ENCODE data around the gene NDUFC2. TPM values are rescaled to one million over a fixed set of nuclear protein-coding genes. Genes with fewer than 3 reads are reported as not detected.
"Not testable (repeated sequence)": the region's sequence is repeated elsewhere in the genome, so short reads cannot be mapped to it uniquely, and the experiment has no call there.

NDUFC2 gene
- total and polyA plus RNA-seq, 8 donors: 53.6 to 336 (median 119) TPM; not detected in 1

- DNase-seq: no peak
- Histone ChIP-seq H3K27ac (peak overlapping the region in 4 of 5 donors; percentile 77 to 92 (median 92)), H3K27me3 (no peaks in the 10 kb centered on the region), H3K9me3 (no peaks in the 10 kb centered on the region), H3K4me3 (peak overlapping the region; percentile 57 to 97 (median 92)), H3K4me1 (peaks cover 35 to 59% (median 50%) of the 10 kb centered on the region in 4 donors), H3K36me3 (no peaks in the 10 kb centered on the region)
- intact Hi-C loops (cut with DNase I; ENCODE audit: low total_unique reads): no loop called here
- TF ChIP-seq POLR2AphosphoS5 (IDR thresholded peaks at IDR 0.05) (no peak), EP300 (IDR thresholded peaks at IDR 0.05) (no peak), POLR2A (IDR thresholded peaks at IDR 0.05) (no peak)
- TF ChIP-seq, protein P1, sequence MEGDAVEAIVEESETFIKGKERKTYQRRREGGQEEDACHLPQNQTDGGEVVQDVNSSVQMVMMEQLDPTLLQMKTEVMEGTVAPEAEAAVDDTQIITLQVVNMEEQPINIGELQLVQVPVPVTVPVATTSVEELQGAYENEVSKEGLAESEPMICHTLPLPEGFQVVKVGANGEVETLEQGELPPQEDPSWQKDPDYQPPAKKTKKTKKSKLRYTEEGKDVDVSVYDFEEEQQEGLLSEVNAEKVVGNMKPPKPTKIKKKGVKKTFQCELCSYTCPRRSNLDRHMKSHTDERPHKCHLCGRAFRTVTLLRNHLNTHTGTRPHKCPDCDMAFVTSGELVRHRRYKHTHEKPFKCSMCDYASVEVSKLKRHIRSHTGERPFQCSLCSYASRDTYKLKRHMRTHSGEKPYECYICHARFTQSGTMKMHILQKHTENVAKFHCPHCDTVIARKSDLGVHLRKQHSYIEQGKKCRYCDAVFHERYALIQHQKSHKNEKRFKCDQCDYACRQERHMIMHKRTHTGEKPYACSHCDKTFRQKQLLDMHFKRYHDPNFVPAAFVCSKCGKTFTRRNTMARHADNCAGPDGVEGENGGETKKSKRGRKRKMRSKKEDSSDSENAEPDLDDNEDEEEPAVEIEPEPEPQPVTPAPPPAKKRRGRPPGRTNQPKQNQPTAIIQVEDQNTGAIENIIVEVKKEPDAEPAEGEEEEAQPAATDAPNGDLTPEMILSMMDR (IDR thresholded peaks at IDR 0.05): no peak
- 16 to 38% (median 24%) methylated on average over 21 of the region's 21 CpGs for WGBS, 5 donors
Measured at GRCh38 chr11:78078218-78079167, 1.2 kb downstream of the NDUFC2 start.

DNA sequence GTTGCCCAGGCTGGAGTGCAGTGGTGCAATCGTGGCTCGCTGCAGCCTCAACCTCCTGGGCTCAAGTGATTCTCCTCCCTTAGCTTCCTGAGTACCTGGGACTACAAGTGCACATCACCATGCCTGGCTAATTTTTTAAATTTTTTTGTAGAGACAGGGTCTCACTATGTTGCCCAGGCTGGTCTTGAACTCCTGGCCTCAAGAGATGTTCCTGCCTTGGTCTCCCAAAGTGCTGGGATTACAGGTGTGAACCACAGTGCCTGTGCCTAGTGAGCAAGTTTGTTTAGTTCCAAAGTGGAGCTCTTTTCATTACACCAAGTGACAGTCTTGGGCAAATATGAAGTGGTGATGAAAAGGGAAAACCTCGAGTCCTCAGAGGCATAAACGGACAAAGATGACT, 2.1 kb downstream of the NDUFC2 start:
- H3K27me3 ChIP-seq; H3K36me3 ChIP-seq; H3K9me3 ChIP-seq; intact Hi-C loops (cut with DNase I; ENCODE audit: low total_unique reads); DNase-seq; H3K27ac ChIP-seq: not testable (repeated sequence)
- H3K4me1 ChIP-seq: peaks cover 35 to 59% (median 50%) of the 10 kb centered on the region in 4 donors
- H3K4me3 ChIP-seq: peak overlapping the region; percentile 57 to 97 (median 92)
- 65 to 80% (median 77%) methylated on average over 4 of the region's 4 CpGs for WGBS, 5 donors

DNA sequence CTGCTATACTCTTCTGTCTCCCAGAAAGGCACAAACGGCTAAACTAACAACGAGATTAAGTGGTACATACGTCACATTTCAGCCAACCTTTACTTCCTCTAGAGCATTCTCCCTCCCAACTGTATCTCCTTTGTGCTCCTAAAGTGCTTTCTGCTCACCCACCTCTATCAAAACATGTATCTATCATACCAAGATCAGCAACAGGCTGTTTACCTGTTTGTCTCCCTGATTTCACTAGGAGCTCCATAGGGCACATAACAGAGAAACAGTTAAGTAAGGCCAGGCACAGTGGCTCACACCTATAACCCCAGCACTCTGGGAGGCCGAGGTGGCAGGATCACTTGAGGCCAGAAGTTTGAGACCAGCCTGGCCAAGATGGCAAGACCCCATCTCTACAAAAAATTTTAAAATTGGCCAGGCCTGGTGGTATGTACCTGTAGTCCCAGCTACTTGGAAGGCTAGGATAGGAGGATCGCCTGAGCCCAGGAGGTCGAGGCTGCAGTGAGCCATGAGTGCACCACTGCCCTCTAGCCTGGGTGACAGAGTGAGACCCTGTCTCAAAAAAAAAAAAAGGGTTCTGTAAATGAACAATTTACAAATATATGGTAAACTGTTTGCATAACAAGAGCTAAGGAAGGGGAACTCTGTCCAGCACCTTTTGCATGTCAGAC, 2.8 kb downstream of the NDUFC2 start:
- H3K4me3 ChIP-seq: peak overlapping the region in 1 of 4 donors; percentile 96
- 70 to 77% (median 73%) methylated on average over 6 of the region's 6 CpGs for WGBS, 5 donors

GRCh38 chr11:78074756-78075155, 4.9 kb downstream of the NDUFC2 start:
- Histone ChIP-seq H3K27ac (no peak overlapping the region), H3K27me3 (no peaks in the 10 kb centered on the region), H3K4me1 (peaks cover 29 to 47% (median 46%) of the 10 kb centered on the region in 4 donors), H3K4me3 (no peak overlapping the region), H3K36me3 (peaks cover 11 to 37% (median 34%) of the 10 kb centered on the region in 4 donors), H3K9me3 (no peaks in the 10 kb centered on the region)
- TF ChIP-seq POLR2A (IDR thresholded peaks at IDR 0.05) (no peak), EP300 (IDR thresholded peaks at IDR 0.05) (no peak)
- 51 to 61% (median 59%) methylated on average over 6 of the region's 6 CpGs for WGBS, 5 donors
- peak in 1 of 2 donors; percentile 58 for DNase-seq
- intact Hi-C loops (cut with DNase I; ENCODE audit: low total_unique reads): no loop called here

More for the DNA sequence above, 2.8 kb downstream of the NDUFC2 start:
- peaks cover 35 to 59% (median 50%) of the 10 kb centered on the region in 4 donors for H3K4me1 ChIP-seq
- intact Hi-C loops (cut with DNase I; ENCODE audit: low total_unique reads): no loop called here
- DNase-seq: no peak
- no peaks in the 10 kb centered on the region for H3K9me3 ChIP-seq
- TF ChIP-seq POLR2A (IDR thresholded peaks at IDR 0.05): no peak
- TF ChIP-seq, protein P1 (IDR thresholded peaks at IDR 0.05): no peak
- no peak for TF ChIP-seq EP300 (IDR thresholded peaks at IDR 0.05)
- TF ChIP-seq POLR2AphosphoS5 (IDR thresholded peaks at IDR 0.05): no peak
- H3K27ac ChIP-seq: no peak overlapping the region
- no peaks in the 10 kb centered on the region for H3K27me3 ChIP-seq
- H3K36me3 ChIP-seq: peaks cover 2 to 16% (median 12%) of the 10 kb centered on the region in 4 donors

DNA sequence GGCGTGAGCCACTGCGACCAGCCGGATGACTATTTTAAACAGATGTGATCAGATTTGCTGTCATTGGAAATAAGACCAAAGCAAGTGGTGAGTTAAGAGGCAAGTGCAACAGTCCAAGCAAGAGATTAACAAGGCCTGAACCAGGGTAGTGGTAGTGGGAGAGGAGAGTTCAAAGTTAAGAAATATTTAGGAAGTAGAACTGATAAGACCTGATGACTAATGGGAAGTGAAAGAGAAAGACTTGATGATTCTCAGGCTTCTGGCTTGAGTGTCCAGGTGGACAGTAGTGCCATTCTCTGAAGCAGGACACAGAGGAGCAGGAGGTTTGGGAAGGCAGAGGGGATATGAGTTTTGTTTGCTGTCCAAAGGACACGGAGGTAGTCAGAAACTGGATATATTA, 7.2 kb downstream of the NDUFC2 start:
- TF ChIP-seq, protein P1 (IDR thresholded peaks at IDR 0.05): no peak
- no peak for TF ChIP-seq EP300 (IDR thresholded peaks at IDR 0.05)
- no peak for TF ChIP-seq POLR2AphosphoS5 (IDR thresholded peaks at IDR 0.05)
- intact Hi-C loops (cut with DNase I; ENCODE audit: low total_unique reads): no loop called here

More for the DNA sequence above, 7.2 kb downstream of the NDUFC2 start:
- no peak for DNase-seq
- Histone ChIP-seq H3K27me3 (no peaks in the 10 kb centered on the region), H3K4me1 (peaks cover 16 to 32% (median 29%) of the 10 kb centered on the region in 4 donors), H3K36me3 (peaks cover 11 to 60% (median 55%) of the 10 kb centered on the region in 4 donors), H3K9me3 (no peaks in the 10 kb centered on the region), H3K4me3 (no peak overlapping the region), H3K27ac (no peak overlapping the region)
- WGBS, 5 donors: 92 to 97% (median 96%) methylated on average over 4 of the region's 4 CpGs

All from stomach (tissue), 9 donors.